ENCODE measurements around the gene NAV2.

The NAV2 gene

GRCh38 chr11:19779740-19780139 is 67.1 kb downstream of the NAV2 start:
- Mint-ChIP-seq H3K4me3 (no peak overlapping the region), H3K27me3 (ENCODE audit: low read depth) (peaks cover 60% of the 10 kb centered on the region), H3K36me3 (ENCODE audit: low read depth) (no peaks in the 10 kb centered on the region), H3K27ac (no peak overlapping the region), H3K9me3 (no peaks in the 10 kb centered on the region), H3K4me1 (ENCODE audit: low read depth) (peaks cover 6% of the 10 kb centered on the region)

- H3K27ac Mint-ChIP-seq, result no peak overlapping the region
- peaks cover 49% of the 10 kb centered on the region for H3K27me3 Mint-ChIP-seq (ENCODE audit: low read depth)
- H3K36me3 Mint-ChIP-seq (ENCODE audit: low read depth), result no peaks in the 10 kb centered on the region
- peaks cover 6% of the 10 kb centered on the region for H3K4me1 Mint-ChIP-seq (ENCODE audit: low read depth)
- H3K9me3 Mint-ChIP-seq, result no peaks in the 10 kb centered on the region
- H3K4me3 Mint-ChIP-seq, result no peak overlapping the region
Measured at GRCh38 chr11:19781351-19781750, 68.7 kb downstream of the NAV2 start.

DNA sequence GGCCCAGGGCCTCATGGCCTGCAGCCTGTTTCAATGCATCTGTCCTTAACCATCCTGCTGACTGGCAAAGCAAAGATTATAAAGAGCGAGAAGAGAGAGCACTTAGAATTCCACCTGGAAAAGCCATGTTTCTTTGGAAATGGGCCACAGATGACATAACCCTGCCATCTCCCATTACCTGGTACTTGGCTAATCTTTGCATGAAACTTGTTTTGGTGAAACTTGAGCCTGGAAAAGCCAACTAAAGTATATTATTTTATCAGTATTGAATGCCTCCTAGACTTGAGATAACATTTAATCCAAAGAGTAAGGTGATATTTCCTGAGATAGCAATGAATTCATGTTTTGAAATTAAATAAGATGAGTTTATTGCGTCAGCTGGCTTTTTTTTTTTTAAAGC is 72.6 kb downstream of the NAV2 start:
- Mint-ChIP-seq H3K27me3 (ENCODE audit: low read depth) (peaks cover 14% of the 10 kb centered on the region), H3K27ac (no peak overlapping the region), H3K36me3 (ENCODE audit: low read depth) (no peaks in the 10 kb centered on the region), H3K4me3 (no peak overlapping the region), H3K4me1 (ENCODE audit: low read depth) (no peaks in the 10 kb centered on the region), H3K9me3 (no peaks in the 10 kb centered on the region)

GRCh38 chr11:19786644-19787043 is 74.0 kb downstream of the NAV2 start:
- Mint-ChIP-seq H3K4me1 (ENCODE audit: low read depth) (no peaks in the 10 kb centered on the region), H3K4me3 (no peak overlapping the region), H3K27me3 (ENCODE audit: low read depth) (peaks cover 9% of the 10 kb centered on the region), H3K36me3 (ENCODE audit: low read depth) (no peaks in the 10 kb centered on the region), H3K27ac (no peak overlapping the region), H3K9me3 (no peaks in the 10 kb centered on the region)

- no peaks in the 10 kb centered on the region for H3K9me3 Mint-ChIP-seq
Measured at GRCh38 chr11:19788435-19788834, 75.8 kb downstream of the NAV2 start.

DNA sequence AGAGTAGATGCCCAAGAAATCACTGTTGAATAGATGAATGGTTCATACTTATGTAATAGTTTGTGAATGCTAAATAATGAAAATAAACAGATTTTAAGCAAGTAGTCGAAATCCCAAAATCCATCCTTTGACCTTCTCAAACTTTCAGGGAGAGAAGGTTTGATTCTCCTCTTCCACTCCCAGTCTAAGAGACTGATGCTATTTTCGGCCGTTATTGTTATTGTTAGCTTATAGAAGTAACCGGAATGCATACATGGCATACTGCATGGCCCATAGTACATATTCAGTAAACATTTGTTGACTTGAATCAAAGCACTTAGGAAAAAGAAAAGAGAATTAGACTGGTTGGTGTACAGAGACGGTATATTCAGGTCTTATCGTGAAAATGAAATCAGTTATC is 76.6 kb downstream of the NAV2 start:
- Mint-ChIP-seq H3K4me3 (no peak overlapping the region), H3K36me3 (ENCODE audit: low read depth) (no peaks in the 10 kb centered on the region), H3K9me3 (no peaks in the 10 kb centered on the region), H3K27me3 (ENCODE audit: low read depth) (peaks cover 6% of the 10 kb centered on the region), H3K27ac (no peak overlapping the region), H3K4me1 (ENCODE audit: low read depth) (no peaks in the 10 kb centered on the region)

More at GRCh38 chr11:19788435-19788834, 75.8 kb downstream of the NAV2 start:
- H3K36me3 Mint-ChIP-seq (ENCODE audit: low read depth), result no peaks in the 10 kb centered on the region
- no peaks in the 10 kb centered on the region for H3K4me1 Mint-ChIP-seq (ENCODE audit: low read depth)
- H3K27me3 Mint-ChIP-seq (ENCODE audit: low read depth), result peaks cover 6% of the 10 kb centered on the region
- no peak overlapping the region for H3K4me3 Mint-ChIP-seq
- H3K27ac Mint-ChIP-seq, result no peak overlapping the region

DNA sequence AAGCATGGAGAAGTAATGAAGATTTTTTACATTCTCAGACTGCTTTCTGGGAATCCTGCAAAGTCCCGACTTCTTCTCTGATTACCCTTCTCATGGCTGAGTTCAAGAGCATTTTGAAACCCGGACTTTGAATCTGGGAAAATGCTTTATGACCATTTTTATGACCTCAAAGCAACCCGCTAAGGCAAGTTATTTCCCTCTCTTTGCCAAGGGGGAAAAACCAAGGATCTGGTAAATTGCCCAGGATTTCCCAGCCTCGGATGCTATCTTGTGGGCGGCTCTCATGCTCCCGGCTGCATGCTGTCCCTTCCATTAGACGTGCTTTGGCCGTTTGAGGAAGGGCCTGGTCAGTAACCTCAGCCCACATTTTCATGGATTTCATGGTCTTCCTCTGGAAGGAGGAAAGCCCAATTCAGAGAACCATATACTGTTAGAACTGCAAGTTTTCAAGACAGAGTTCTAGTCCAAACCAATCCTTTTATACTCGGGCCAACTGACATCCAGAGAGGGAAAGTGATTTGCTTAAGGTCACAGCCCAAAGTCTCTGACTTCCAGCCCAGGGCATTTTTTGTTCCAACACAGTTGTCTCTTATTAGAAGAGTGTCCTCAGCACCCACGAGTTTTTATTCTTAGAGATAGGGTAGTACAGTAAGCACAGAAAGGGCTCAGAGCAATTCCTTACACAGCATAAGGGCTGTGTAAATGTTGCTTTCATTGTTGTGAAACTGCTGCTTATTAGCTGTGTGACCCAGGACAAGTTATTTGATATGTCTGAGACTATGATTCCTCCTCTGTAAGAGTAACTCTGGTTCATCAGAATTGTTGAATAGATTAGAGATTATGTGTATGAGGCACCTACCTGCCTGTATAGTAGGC is 77.4 kb downstream of the NAV2 start:
- H3K27ac Mint-ChIP-seq, result no peak overlapping the region
- no peaks in the 10 kb centered on the region for H3K9me3 Mint-ChIP-seq
- no peak overlapping the region for H3K4me3 Mint-ChIP-seq
- no peaks in the 10 kb centered on the region for H3K4me1 Mint-ChIP-seq (ENCODE audit: low read depth)
- H3K27me3 Mint-ChIP-seq (ENCODE audit: low read depth), result peaks cover under 1% of the 10 kb centered on the region
- H3K36me3 Mint-ChIP-seq (ENCODE audit: low read depth), result no peaks in the 10 kb centered on the region

- Mint-ChIP-seq H3K36me3 (ENCODE audit: low read depth) (no peaks in the 10 kb centered on the region), H3K4me3 (no peak overlapping the region), H3K27me3 (ENCODE audit: low read depth) (no peaks in the 10 kb centered on the region), H3K9me3 (no peaks in the 10 kb centered on the region), H3K27ac (no peak overlapping the region), H3K4me1 (ENCODE audit: low read depth) (no peaks in the 10 kb centered on the region)
Measured at GRCh38 chr11:19790831-19791552, 78.4 kb downstream of the NAV2 start.

DNA sequence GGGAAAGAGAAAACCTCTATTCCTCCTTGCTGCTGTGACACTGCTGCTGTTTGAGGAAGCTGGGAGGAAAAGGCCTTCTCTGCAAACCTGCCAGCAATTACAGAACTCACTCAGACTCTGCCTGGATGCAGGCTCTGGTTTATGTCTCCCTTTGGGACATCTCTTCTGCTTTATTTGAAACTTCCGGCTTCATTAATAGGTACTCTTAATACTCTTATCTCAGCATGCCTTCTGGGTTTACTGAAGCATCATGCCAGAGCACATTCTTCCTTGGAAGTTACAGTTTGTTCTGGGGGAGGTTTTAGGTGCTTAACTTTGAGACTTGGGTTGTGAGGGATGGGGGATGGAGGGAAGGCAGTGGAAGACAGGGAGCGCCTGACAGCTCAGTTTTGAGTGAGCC is 79.9 kb downstream of the NAV2 start:
- Mint-ChIP-seq H3K4me1 (ENCODE audit: low read depth) (no peaks in the 10 kb centered on the region), H3K27me3 (ENCODE audit: low read depth) (no peaks in the 10 kb centered on the region), H3K4me3 (no peak overlapping the region), H3K9me3 (no peaks in the 10 kb centered on the region), H3K27ac (no peak overlapping the region), H3K36me3 (ENCODE audit: low read depth) (no peaks in the 10 kb centered on the region)

DNA sequence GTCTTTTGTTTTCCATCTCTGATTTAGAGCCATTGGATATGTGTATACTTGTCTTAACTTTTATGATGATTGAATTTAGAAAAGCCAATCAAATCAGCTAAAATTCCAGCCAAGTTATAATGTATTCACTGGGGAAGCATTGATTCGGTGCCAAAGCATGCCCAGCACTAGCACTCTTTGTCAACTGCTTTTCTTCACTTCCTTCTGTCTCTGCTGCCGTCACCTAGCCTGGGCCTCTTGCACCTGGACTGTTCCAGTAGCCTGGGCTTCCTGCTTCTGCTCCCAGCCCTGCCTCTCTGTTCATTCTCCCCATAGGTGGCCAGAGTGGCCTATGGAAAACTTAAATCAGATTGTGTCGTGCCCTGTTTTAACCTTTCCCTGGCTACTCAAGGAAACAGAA is 80.7 kb downstream of the NAV2 start:
- Mint-ChIP-seq H3K36me3 (ENCODE audit: low read depth) (no peaks in the 10 kb centered on the region), H3K4me1 (ENCODE audit: low read depth) (no peaks in the 10 kb centered on the region), H3K27ac (no peak overlapping the region), H3K27me3 (ENCODE audit: low read depth) (no peaks in the 10 kb centered on the region), H3K9me3 (no peaks in the 10 kb centered on the region), H3K4me3 (no peak overlapping the region)

DNA sequence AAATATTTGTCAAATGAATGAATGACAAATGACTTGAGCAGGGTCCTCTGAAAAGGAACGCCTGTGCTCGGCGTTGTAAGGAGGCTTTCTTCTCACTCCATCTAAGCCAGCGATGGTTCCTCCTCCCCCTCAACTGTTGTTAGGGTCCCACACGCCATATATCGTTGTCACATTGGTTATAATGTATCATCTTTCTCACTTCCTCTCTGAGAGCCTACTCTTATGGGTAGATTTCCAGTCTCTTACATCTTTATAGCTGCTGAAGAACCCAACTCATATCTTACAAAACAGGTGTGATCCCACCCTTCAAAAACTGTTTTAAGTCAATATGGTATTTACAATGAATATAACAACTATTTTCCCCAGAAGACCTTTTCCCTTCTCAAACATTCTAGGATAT is 81.5 kb downstream of the NAV2 start:
- H3K4me1 Mint-ChIP-seq (ENCODE audit: low read depth), result no peaks in the 10 kb centered on the region
- no peaks in the 10 kb centered on the region for H3K9me3 Mint-ChIP-seq
- no peak overlapping the region for H3K4me3 Mint-ChIP-seq
- no peaks in the 10 kb centered on the region for H3K27me3 Mint-ChIP-seq (ENCODE audit: low read depth)
- H3K36me3 Mint-ChIP-seq (ENCODE audit: low read depth), result no peaks in the 10 kb centered on the region
- no peak overlapping the region for H3K27ac Mint-ChIP-seq

DNA sequence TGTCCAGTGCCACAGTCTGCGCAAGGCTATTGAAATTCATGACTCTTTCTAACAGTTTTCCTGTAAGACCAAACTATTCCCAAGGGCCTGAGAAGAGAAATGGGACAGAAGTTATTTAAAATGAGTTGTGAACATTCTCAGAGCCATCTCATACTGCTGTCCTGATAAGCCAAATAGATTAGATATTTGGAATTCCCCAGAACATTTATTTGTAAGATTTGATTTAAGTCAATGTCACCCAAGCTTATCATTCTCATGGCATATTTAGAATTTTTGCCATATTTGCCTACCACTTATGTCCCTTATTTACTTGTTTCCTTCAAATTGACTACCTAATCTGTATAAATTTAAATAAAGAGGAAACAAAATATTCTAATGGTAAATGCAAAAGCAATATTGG is 82.4 kb downstream of the NAV2 start:
- H3K27ac Mint-ChIP-seq, result no peak overlapping the region
- H3K4me1 Mint-ChIP-seq (ENCODE audit: low read depth), result no peaks in the 10 kb centered on the region
- no peaks in the 10 kb centered on the region for H3K27me3 Mint-ChIP-seq (ENCODE audit: low read depth)
- H3K36me3 Mint-ChIP-seq (ENCODE audit: low read depth), result no peaks in the 10 kb centered on the region
- no peak overlapping the region for H3K4me3 Mint-ChIP-seq
- H3K9me3 Mint-ChIP-seq, result no peaks in the 10 kb centered on the region

- H3K36me3 Mint-ChIP-seq (ENCODE audit: low read depth), result no peaks in the 10 kb centered on the region
- no peaks in the 10 kb centered on the region for H3K4me1 Mint-ChIP-seq (ENCODE audit: low read depth)
- H3K4me3 Mint-ChIP-seq, result no peak overlapping the region
- H3K27ac Mint-ChIP-seq, result no peak overlapping the region
- H3K9me3 Mint-ChIP-seq, result no peaks in the 10 kb centered on the region
- H3K27me3 Mint-ChIP-seq (ENCODE audit: low read depth), result peaks cover 4% of the 10 kb centered on the region
Measured at GRCh38 chr11:19800162-19800561, 87.5 kb downstream of the NAV2 start.

DNA sequence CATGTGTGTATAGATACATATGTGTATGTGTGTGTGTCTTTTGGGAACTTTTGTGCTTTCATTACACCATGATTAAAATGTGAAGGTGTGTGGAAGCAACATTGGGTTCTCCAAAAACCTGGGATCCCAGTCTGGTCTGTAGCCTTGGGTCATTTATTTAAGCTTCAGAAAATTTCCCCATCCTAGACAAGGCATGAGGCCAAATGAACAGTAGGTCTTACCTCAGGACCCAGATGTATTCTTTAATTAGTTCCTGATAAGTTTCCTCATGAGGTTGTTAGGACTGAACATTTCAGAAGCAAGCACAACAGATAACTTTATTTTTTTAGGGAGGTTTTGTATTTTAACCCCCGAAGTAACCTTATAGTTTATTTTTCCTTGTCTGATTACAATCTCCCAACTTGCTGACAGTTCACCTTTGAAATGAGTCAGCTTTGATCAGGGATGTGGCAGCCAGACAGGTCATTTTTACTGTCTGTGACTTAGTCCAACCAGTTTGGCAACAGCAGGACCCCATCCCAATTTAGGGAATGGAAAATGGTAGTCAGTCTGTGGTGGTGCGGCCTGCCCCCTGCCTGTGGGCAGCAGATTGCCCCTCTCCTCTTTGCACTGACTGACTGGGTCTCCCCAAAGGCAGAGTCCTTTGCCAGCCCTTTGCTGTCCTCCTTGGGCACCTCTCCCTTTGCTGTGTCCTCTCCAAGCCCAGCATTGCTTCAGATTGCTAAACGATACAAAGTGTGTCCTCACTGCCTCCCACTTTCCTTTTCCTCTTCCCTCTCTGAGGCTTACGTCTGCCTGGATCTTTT is 88.3 kb downstream of the NAV2 start:
- no peaks in the 10 kb centered on the region for H3K36me3 Mint-ChIP-seq (ENCODE audit: low read depth)
- H3K4me3 Mint-ChIP-seq, result no peak overlapping the region
- no peaks in the 10 kb centered on the region for H3K9me3 Mint-ChIP-seq
- peaks cover 4% of the 10 kb centered on the region for H3K27me3 Mint-ChIP-seq (ENCODE audit: low read depth)
- H3K4me1 Mint-ChIP-seq (ENCODE audit: low read depth), result no peaks in the 10 kb centered on the region
- no peak overlapping the region for H3K27ac Mint-ChIP-seq

All from T-helper 1 cell treated with Interleukin-12 subunit alpha and Interleukin-12 subunit beta and Interleukin-4 antibody, amounts not matched to agents 30 μg/mL and 1 μg/mL, for 36 hours (primary cell).